Central memory CD8-positive, alpha-beta T cell (primary cell): Measurements from ENCODE around the gene OS9.
A peak's percentile ranks its signal among the peaks of the same experiment; 100 is the strongest.

Source experiments
- ATAC-seq: fragments of 150-1000 bp; cut with Tn5 transposase; replicated peaks from 2 replicates; pipeline ENCODE4 v1.10.0; 2022; ENCODE audit warnings: mild to moderate bottlenecking, moderate FRiP score, moderate number of reproducible peaks; ENCODE audit not compliant: poor library complexity, severe bottlenecking; ENCODE audit errors: extremely low read depth
- DNase-seq, 2 donors: peaks; one replicate each; pipeline ENCODE4 v3.0.0; 2021; ENCODE audit warnings: low spot score in 2 of 2
- H3K27ac Mint-ChIP-seq: one replicate; pipeline ENCODE4 v1.8.0; 2022; ENCODE audit warnings: low read depth, mild to moderate bottlenecking, moderate library complexity, mixed read lengths
- H3K27me3 Mint-ChIP-seq: one replicate; pipeline ENCODE4 v1.8.0; 2022; ENCODE audit warnings: mixed read lengths
- H3K36me3 Mint-ChIP-seq: one replicate; pipeline ENCODE4 v1.8.0; 2022; ENCODE audit warnings: mild to moderate bottlenecking, moderate library complexity, mixed read lengths; ENCODE audit not compliant: insufficient read depth
- H3K4me1 Mint-ChIP-seq: one replicate; pipeline ENCODE4 v1.8.0; 2022; ENCODE audit warnings: mixed read lengths
- H3K4me3 Mint-ChIP-seq: one replicate; pipeline ENCODE4 v1.8.0; 2022; ENCODE audit warnings: mild to moderate bottlenecking, moderate library complexity, mixed read lengths
- H3K9me3 Mint-ChIP-seq: one replicate; pipeline ENCODE4 v1.8.0; 2022; ENCODE audit warnings: mixed read lengths

The OS9 gene

DNA sequence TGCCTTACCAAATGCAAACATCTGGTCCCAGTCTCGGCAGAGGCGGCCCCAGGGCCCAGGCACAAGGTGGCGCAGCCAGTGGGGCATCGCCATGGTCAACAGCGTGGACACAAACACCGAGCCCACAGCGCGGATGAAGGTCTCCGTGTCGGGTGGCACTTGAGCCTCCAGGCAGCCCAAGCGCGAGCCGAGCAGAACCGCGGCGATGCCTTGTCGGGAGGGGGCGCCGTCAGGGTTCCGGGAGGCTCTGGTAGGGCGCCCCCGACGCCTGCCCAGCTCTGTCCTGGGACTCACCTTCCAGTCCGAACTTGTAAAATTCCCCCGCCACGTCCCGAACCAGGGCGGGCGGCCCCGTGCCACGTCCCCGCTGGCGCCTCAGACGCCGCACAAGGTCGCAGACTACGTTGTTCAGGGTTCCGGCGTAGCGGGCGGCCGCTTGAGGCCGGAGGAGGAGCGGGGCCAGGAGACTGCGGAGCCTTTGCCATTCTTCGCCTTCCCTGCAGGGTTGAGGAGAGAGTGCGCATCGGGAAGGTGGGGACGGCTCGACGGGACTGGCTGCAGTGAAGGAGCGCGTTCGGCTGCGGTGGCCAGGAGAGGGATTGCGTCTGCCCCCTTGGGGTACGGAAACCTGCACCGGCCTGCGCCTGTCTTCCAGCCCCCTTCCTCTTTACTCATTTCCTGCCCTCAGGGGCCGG is 71.2 kb downstream of the OS9 start:
- no peak for DNase-seq
- Mint-ChIP-seq H3K4me3 (peak overlapping the region; percentile 83), H3K4me1 (peaks cover 22% of the 10 kb centered on the region)

DNA sequence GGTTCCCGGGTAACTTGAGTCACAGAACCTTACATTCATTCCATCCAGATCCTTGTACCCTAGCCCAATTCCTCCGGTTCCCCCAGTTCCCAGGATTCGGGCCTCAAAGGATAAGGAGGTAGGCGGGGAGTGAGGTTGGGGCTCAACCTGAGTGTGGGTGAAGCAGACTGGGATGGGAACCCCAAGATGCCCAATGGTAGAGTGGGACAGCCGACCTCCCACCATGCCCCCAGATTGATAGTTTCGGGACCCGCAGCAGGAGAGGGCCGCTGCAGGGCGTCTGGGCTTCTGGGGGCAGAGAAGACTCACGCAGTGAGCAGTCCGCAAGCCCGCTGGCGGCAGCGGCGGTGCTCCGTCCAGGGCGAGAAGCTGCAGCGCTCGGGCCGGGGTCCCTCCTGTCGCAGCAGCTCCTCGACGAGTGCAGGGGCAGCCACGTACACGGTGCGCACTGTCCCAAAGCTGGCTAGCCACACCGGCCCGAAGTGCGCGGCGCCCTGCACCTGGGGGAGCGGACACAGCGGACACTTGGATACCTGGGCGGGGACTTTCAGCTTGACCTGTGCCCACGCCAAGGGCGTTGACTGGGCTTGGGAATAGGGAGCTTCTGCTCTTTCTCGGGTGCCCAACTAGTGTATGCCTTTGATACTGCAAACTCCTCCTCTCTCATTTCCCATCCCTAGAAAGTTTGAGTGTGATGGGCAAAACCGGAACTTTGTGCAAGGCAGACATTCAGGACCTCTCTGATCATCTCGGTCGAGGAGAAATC is 71.9 kb downstream of the OS9 start:
- peak overlapping the region; percentile 83 for H3K4me3 Mint-ChIP-seq
- DNase-seq (no peak), ATAC-seq (peak; percentile 16)
- H3K9me3 Mint-ChIP-seq, result no peaks in the 10 kb centered on the region
- no peak overlapping the region for H3K27ac Mint-ChIP-seq
- H3K27me3 Mint-ChIP-seq, result peaks cover 39% of the 10 kb centered on the region
- peaks cover 22% of the 10 kb centered on the region for H3K4me1 Mint-ChIP-seq
- peaks cover 8% of the 10 kb centered on the region for H3K36me3 Mint-ChIP-seq

More for the DNA sequence above, 71.2 kb downstream of the OS9 start:
- Mint-ChIP-seq H3K27me3 (peaks cover 39% of the 10 kb centered on the region), H3K27ac (no peak overlapping the region), H3K9me3 (no peaks in the 10 kb centered on the region), H3K36me3 (peaks cover 6% of the 10 kb centered on the region)
- peak; percentile 69 for ATAC-seq

DNA sequence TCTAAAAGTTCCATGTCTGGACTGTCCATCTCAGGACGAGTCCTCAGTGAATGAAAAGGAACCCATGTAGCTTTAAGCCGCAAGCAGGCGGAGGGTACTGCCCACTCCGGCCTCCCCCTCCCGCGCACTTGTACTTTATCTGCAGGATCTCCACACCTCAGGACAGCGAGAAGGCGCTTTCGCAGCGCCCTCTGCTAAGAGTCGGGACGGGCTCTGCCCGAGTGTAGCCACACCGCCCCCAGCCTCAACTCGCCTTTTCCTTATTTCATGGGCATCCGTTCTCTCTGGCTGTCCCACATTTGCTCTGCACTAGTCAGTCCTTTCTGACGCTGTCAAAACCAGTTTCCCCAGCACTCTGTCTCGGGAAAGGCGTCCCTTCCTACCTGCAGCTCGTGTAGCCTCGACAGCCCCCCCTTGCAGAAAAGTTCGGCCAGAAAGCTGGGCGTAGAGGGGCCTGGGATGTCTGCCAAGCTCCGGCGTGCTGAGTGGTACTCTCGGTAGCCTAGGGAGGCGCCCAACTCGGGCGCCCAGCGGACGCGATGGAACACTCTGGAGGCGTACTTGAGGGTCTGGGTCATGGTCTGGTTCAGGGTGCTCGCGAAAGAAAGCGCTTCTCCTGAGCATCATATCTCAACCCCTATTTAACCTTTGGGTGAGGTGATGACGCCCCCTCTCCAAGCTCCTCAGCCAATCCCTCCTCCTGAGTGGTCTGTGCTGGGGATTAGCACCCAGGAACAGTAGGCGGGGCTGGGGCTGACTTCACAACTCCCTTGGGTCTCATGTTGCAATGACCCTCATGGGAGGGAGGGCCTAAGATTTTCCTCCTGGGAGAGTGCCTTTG is 72.8 kb downstream of the OS9 start, which contains the start of gene CYP27B1:
TSS of gene CYP27B1 (minus strand) at position 615 of the 841 bp plus-strand sequence. CDS start at position 578, 37 bp downstream.
- Mint-ChIP-seq H3K4me1 (peaks cover 27% of the 10 kb centered on the region), H3K27ac (no peak within 1 kb of the TSS), H3K4me3 (peak within 1 kb of the TSS; percentile 83), H3K27me3 (peaks cover 39% of the 10 kb centered on the region), H3K9me3 (no peaks in the 10 kb centered on the region), H3K36me3 (peaks cover 8% of the 10 kb centered on the region)
- ATAC-seq (no peak), DNase-seq (no peak)

GRCh38 chr12:57767305-57767698 is 73.4 kb downstream of the OS9 start:
- peaks cover 31% of the 10 kb centered on the region for H3K4me1 Mint-ChIP-seq
- ATAC-seq (no peak), DNase-seq (no peak)
- peaks cover 39% of the 10 kb centered on the region for H3K27me3 Mint-ChIP-seq
- H3K9me3 Mint-ChIP-seq, result no peaks in the 10 kb centered on the region
- peaks cover 12% of the 10 kb centered on the region for H3K36me3 Mint-ChIP-seq
- no peak overlapping the region for H3K27ac Mint-ChIP-seq
- H3K4me3 Mint-ChIP-seq, result no peak overlapping the region

DNA sequence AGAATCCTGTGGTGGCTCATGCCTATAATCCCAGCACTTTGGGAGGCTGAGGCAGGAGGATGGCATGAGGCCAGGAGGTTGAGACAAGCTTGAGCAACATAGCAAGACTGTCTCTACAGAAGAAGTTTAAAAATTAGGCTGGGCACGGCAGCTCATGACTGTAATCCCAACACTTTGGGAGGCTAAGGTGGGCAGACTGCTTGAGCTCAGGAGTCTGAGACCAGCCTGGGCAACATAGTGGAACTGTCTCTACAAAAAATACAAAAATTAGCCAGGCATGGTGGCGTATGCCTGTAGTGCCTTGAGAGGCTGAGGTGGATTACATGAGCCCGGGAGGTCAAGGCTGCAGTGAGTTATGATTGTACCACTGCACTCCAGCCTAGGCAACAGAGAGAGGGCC is 73.9 kb downstream of the OS9 start:
- no peak overlapping the region for H3K27ac Mint-ChIP-seq

DNA sequence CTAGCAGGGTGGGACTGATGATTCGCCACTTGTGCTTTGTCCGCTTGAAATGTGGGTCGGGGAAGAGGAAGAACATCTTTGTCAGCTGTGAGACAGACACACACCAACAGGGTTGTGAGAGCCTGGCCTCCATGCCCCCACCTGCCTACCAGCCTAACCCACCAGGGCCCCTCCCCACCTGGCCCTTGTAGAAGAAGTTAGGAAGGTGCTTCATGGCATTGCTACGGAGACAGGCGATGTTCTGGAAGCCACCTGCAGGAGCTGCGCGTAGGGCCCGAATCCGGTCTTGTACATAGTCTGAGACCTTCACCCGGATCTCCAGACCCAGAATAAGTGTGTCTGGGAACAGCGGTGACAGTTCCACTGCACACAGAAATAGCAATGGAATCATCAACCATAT is 75.7 kb downstream of the OS9 start:
- Mint-ChIP-seq H3K36me3 (peaks cover 12% of the 10 kb centered on the region), H3K4me1 (peaks cover 31% of the 10 kb centered on the region), H3K4me3 (no peak overlapping the region), H3K9me3 (no peaks in the 10 kb centered on the region), H3K27ac (no peak overlapping the region), H3K27me3 (peaks cover 25% of the 10 kb centered on the region)
- no peak for ATAC-seq
- DNase-seq, result no peak

More for the DNA sequence above, 73.9 kb downstream of the OS9 start:
- Mint-ChIP-seq H3K9me3 (no peaks in the 10 kb centered on the region), H3K27me3 (peaks cover 39% of the 10 kb centered on the region), H3K4me1 (peaks cover 33% of the 10 kb centered on the region), H3K4me3 (no peak overlapping the region), H3K36me3 (peaks cover 12% of the 10 kb centered on the region)
- DNase-seq (no peak), ATAC-seq (no peak)

DNA sequence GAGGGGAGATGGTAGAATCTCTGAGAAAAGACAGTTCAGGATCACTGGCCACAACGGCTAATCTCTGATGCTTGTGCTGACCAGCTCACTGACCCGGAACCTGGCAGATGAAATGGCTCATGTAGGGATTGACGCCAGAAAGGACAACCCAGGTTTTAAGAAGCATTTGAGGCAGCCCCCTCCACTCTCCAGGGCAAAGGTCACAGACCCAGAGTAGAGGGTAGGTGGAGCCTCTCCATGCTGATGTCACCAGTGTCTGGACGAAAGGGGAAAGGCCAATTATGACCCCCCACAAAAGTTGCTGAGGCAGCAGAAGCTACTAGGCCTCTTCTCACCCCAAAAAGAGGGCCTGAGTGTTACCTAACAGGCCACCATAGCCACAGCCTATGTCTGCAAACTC is 76.8 kb downstream of the OS9 start:
- Mint-ChIP-seq H3K9me3 (no peaks in the 10 kb centered on the region), H3K4me1 (peaks cover 23% of the 10 kb centered on the region), H3K36me3 (peaks cover 10% of the 10 kb centered on the region), H3K4me3 (peak overlapping the region; percentile 98), H3K27me3 (peaks cover 13% of the 10 kb centered on the region), H3K27ac (no peak overlapping the region)
- ATAC-seq (no peak), DNase-seq (no peak)
